Measurements from ENCODE around the gene TUBA8.
"Not testable (repeated sequence)": the region's sequence is repeated elsewhere in the genome, so short reads cannot be mapped to it uniquely, and the experiment has no call there.

TUBA8 gene

DNA sequence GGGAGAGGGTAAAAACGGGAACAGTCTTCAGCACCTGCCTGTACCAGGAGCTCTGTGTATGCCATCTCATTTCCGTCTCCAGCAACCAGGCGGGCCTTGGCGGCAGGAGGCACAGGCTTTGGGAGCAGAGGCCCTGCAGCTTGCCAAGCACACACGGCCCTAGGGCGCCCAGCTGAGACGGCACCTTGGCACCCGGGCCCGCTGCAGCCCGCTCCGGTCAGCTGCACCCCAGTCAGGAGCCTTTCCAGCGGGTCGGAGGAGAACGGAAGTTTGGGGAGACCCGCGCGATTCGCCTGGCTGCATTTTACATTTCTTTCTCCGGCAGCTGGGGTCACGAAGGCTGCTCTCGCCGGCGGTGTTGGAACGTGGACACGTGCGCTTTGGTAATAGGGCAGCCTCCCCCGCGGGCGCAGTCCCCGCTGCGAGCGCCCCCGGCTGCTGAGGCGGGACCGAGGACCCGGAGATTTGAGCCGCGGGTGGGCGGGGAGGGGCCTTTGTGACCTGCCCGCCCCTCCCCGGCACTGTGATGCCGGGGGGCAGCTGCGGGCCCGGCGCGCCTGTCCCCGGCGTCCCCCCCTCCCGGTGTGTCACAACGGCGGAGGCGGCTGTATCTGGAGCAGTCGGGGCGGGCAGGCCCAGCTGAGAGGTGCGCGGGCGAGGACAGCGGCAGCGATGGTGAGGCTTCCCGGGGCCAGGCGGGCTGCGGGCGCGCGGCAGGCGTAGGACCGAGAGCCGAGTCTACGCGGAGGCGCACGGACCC lies at the start of gene TUBA8:
Gene TUBA8, plus strand, starts transcription at position 616 of the 760 bp plus-strand sequence. Its CDS starts 57 bp downstream, at position 673.
- TF ChIP-seq, protein P1, sequence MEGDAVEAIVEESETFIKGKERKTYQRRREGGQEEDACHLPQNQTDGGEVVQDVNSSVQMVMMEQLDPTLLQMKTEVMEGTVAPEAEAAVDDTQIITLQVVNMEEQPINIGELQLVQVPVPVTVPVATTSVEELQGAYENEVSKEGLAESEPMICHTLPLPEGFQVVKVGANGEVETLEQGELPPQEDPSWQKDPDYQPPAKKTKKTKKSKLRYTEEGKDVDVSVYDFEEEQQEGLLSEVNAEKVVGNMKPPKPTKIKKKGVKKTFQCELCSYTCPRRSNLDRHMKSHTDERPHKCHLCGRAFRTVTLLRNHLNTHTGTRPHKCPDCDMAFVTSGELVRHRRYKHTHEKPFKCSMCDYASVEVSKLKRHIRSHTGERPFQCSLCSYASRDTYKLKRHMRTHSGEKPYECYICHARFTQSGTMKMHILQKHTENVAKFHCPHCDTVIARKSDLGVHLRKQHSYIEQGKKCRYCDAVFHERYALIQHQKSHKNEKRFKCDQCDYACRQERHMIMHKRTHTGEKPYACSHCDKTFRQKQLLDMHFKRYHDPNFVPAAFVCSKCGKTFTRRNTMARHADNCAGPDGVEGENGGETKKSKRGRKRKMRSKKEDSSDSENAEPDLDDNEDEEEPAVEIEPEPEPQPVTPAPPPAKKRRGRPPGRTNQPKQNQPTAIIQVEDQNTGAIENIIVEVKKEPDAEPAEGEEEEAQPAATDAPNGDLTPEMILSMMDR (IDR thresholded peaks at IDR 0.05), result no peak
- DNase-seq, result peak; percentile 69
- Mint-ChIP-seq H3K9me3 (peaks cover 32% of the 10 kb centered on the region), H3K27ac (no peak within 1 kb of the TSS), H3K4me3 (peak within 1 kb of the TSS; percentile 74), H3K4me1 (peaks cover 25% of the 10 kb centered on the region), H3K27me3 (ENCODE audit: low read depth, poor library complexity) (peaks cover 88% of the 10 kb centered on the region), H3K36me3 (ENCODE audit: low read depth) (peaks cover 12% of the 10 kb centered on the region)

GRCh38 chr22:18062421-18062820 lies 48.2 kb upstream of the TUBA8 start:
- H3K27ac Mint-ChIP-seq, result no peak overlapping the region

GRCh38 chr22:18063306-18063705 lies 47.3 kb upstream of the TUBA8 start:
- H3K4me1 Mint-ChIP-seq, result peaks cover 38% of the 10 kb centered on the region
- TF ChIP-seq, protein P1 (IDR thresholded peaks at IDR 0.05), result no peak
- peaks cover 39% of the 10 kb centered on the region for H3K27me3 Mint-ChIP-seq (ENCODE audit: low read depth, poor library complexity)
- no peaks in the 10 kb centered on the region for H3K36me3 Mint-ChIP-seq (ENCODE audit: low read depth)
- no peak overlapping the region for H3K27ac Mint-ChIP-seq
- no peaks in the 10 kb centered on the region for H3K9me3 Mint-ChIP-seq
- no peak overlapping the region for H3K4me3 Mint-ChIP-seq
- DNase-seq, result peak; percentile 12

More at GRCh38 chr22:18062421-18062820, 48.2 kb upstream of the TUBA8 start:
- Mint-ChIP-seq H3K4me1 (peaks cover 32% of the 10 kb centered on the region), H3K27me3 (ENCODE audit: low read depth, poor library complexity) (peaks cover 36% of the 10 kb centered on the region), H3K9me3 (no peaks in the 10 kb centered on the region), H3K36me3 (ENCODE audit: low read depth) (no peaks in the 10 kb centered on the region), H3K4me3 (no peak overlapping the region)
- DNase-seq, result no peak
- TF ChIP-seq, protein P1 (IDR thresholded peaks at IDR 0.05), result no peak

DNA sequence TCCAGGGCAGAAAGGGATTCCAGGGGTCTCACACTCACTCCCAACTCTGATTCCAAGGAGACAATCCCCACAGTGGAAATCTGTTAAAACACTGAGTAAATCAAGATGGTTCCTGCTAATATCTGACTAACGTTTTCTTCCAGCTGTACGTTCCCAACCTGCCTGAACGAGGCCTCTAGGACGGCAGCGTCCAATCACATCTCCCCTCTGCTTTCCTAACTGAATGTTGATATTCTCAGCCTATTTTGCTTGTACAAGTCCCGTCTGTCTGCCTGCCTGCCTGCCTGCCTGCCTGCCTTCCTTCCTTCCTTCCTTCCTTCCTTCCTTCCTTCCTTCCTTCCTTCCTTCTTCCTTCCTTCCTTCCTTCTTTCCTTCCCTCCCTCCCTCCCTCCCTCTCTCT lies 46.9 kb upstream of the TUBA8 start:
- H3K9me3 Mint-ChIP-seq; H3K4me3 Mint-ChIP-seq; H3K36me3 Mint-ChIP-seq (ENCODE audit: low read depth); DNase-seq; H3K27ac Mint-ChIP-seq: not testable (repeated sequence)
- Mint-ChIP-seq H3K4me1 (peaks cover 40% of the 10 kb centered on the region), H3K27me3 (ENCODE audit: low read depth, poor library complexity) (peaks cover 38% of the 10 kb centered on the region)

GRCh38 chr22:18064636-18065035 lies 46.0 kb upstream of the TUBA8 start:
- TF ChIP-seq, protein P1 (IDR thresholded peaks at IDR 0.05), result no peak
- Mint-ChIP-seq H3K4me3 (no peak overlapping the region), H3K27me3 (ENCODE audit: low read depth, poor library complexity) (peaks cover 35% of the 10 kb centered on the region), H3K4me1 (peaks cover 40% of the 10 kb centered on the region), H3K36me3 (ENCODE audit: low read depth) (no peaks in the 10 kb centered on the region), H3K9me3 (no peaks in the 10 kb centered on the region), H3K27ac (no peak overlapping the region)
- no peak for DNase-seq

DNA sequence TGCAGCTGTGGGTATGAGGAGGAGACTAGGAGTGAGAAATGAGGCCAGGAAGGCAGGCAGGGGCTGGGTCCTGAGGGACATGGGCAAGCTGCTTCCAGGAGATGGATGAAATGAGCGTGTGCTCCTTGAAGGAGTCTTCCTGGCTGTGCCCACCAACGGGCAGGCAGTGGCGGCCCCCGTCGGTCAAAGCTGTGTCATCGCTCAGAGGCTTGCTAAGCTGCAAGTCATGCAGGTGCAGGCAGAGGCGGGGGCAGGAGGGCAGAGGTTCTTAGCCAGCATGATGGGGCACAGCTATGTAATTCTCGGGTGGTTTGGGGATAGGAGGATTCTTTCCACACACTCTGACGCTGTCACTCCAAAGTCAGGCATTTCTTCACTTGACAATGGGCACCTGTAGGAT lies 45.4 kb upstream of the TUBA8 start:
- Mint-ChIP-seq H3K4me3 (no peak overlapping the region), H3K27me3 (ENCODE audit: low read depth, poor library complexity) (peaks cover 35% of the 10 kb centered on the region), H3K4me1 (peaks cover 40% of the 10 kb centered on the region), H3K9me3 (no peaks in the 10 kb centered on the region), H3K27ac (no peak overlapping the region), H3K36me3 (ENCODE audit: low read depth) (no peaks in the 10 kb centered on the region)
- DNase-seq, result no peak
- TF ChIP-seq, protein P1 (IDR thresholded peaks at IDR 0.05), result no peak

All from nephron progenitor cell (in vitro differentiated cells).